Neural cell (in vitro differentiated cells): ENCODE measurements around the gene CABCOCO1.

ENCODE experiments used
- EP300 ChIP-seq: fragments of 450-650 bp; conservative IDR thresholded peaks from 2 replicates; pipeline ENCODE4 v1.6.1; 2014; ENCODE audit warnings: antibody characterized with exemption, mild to moderate bottlenecking, moderate library complexity; ENCODE audit not compliant: poor library complexity, severe bottlenecking
- EZH2 ChIP-seq: fragments of 200-600, 300-800 bp; shearing (Covaris generic), sonication (generic); IDR thresholded peaks from 2 replicates; pipeline ENCODE4 v1.6.1; 2014; ENCODE audit warnings: antibody characterized with exemption, low read length, borderline replicate concordance, mild to moderate bottlenecking; ENCODE audit not compliant: insufficient read depth, poor library complexity, severe bottlenecking
- MXI1 ChIP-seq: fragments of 450-650 bp; conservative IDR thresholded peaks from 2 replicates; pipeline ENCODE4 v1.6.1; 2014; ENCODE audit warnings: antibody characterized with exemption, mild to moderate bottlenecking; ENCODE audit not compliant: poor library complexity, severe bottlenecking
- RAD21 ChIP-seq: fragments of 450-650 bp; conservative IDR thresholded peaks from 2 replicates; pipeline ENCODE4 v1.6.1; 2014; ENCODE audit warnings: antibody characterized with exemption, mild to moderate bottlenecking, moderate library complexity
- SMC3 ChIP-seq: fragments of 450-650 bp; conservative IDR thresholded peaks from 2 replicates; pipeline ENCODE4 v1.6.1; 2014; ENCODE audit warnings: antibody characterized with exemption, mild to moderate bottlenecking, moderate library complexity; ENCODE audit not compliant: poor library complexity
- TF ChIP-seq, protein P1 (sequence below): fragments of 450-650 bp; IDR thresholded peaks from 2 replicates; pipeline ENCODE4 v1.5.1; 2014; ENCODE audit warnings: antibody characterized with exemption, mild to moderate bottlenecking, moderate library complexity; ENCODE audit not compliant: poor library complexity, severe bottlenecking
- TF ChIP-seq, protein P2 (sequence below): IDR thresholded peaks from 2 replicates; pipeline ENCODE4 v1.6.1; 2012; ENCODE audit warnings: borderline replicate concordance

DNA sequence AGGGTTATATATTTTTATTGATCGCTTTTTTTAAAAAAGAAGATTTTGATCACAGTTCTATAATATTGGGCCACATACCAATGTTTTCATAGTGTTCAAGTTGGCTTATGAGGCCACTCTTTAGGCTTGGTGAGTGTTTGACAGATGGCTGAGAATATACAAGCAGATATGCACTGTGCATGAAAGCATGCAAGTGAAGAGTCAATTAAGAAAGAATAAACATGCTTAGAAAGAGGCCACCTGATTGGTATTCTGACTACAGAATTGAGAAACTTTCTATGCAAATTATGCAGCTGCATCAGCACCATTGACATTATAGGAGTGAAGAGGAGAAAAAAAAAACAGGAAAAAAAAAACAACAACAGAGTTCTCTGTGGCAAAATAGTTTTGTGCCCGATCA is 39.9 kb downstream of the CABCOCO1 start:
- TF ChIP-seq SMC3 (no peak), RAD21 (no peak), EZH2 (no peak), EP300 (no peak), MXI1 (no peak)
- TF ChIP-seq, protein P1, sequence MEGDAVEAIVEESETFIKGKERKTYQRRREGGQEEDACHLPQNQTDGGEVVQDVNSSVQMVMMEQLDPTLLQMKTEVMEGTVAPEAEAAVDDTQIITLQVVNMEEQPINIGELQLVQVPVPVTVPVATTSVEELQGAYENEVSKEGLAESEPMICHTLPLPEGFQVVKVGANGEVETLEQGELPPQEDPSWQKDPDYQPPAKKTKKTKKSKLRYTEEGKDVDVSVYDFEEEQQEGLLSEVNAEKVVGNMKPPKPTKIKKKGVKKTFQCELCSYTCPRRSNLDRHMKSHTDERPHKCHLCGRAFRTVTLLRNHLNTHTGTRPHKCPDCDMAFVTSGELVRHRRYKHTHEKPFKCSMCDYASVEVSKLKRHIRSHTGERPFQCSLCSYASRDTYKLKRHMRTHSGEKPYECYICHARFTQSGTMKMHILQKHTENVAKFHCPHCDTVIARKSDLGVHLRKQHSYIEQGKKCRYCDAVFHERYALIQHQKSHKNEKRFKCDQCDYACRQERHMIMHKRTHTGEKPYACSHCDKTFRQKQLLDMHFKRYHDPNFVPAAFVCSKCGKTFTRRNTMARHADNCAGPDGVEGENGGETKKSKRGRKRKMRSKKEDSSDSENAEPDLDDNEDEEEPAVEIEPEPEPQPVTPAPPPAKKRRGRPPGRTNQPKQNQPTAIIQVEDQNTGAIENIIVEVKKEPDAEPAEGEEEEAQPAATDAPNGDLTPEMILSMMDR = no peak
- TF ChIP-seq, protein P2, sequence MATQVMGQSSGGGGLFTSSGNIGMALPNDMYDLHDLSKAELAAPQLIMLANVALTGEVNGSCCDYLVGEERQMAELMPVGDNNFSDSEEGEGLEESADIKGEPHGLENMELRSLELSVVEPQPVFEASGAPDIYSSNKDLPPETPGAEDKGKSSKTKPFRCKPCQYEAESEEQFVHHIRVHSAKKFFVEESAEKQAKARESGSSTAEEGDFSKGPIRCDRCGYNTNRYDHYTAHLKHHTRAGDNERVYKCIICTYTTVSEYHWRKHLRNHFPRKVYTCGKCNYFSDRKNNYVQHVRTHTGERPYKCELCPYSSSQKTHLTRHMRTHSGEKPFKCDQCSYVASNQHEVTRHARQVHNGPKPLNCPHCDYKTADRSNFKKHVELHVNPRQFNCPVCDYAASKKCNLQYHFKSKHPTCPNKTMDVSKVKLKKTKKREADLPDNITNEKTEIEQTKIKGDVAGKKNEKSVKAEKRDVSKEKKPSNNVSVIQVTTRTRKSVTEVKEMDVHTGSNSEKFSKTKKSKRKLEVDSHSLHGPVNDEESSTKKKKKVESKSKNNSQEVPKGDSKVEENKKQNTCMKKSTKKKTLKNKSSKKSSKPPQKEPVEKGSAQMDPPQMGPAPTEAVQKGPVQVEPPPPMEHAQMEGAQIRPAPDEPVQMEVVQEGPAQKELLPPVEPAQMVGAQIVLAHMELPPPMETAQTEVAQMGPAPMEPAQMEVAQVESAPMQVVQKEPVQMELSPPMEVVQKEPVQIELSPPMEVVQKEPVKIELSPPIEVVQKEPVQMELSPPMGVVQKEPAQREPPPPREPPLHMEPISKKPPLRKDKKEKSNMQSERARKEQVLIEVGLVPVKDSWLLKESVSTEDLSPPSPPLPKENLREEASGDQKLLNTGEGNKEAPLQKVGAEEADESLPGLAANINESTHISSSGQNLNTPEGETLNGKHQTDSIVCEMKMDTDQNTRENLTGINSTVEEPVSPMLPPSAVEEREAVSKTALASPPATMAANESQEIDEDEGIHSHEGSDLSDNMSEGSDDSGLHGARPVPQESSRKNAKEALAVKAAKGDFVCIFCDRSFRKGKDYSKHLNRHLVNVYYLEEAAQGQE = no peak
